OCI-LY7 (cell line): ENCODE data around the gene LRCOL1. TPM values are rescaled to one million over a fixed set of nuclear protein-coding genes. Genes with fewer than 3 reads are reported as not detected.

Experiments
- Bru-seq: library from RNA; stranded (reverse); fragments of 400-500 nt; gene quantifications from one replicate; lab custom pipeline; 2021; lab: Mats Ljungman, UMichigan
- BruChase-seq, 2 experiments: library from RNA; stranded (reverse); fragments of 400-500 nt; gene quantifications; one replicate each; lab custom pipeline; 2021; lab: Mats Ljungman, UMichigan
- BruUV-seq: library from RNA; stranded (reverse); fragments of 400-500 nt; replicated peaks from 2 replicates; lab custom pipeline; 2021; lab: Mats Ljungman, UMichigan
- CTCF ChIA-PET: fragments of 300-600 bp; sonication (Branson Sonifier 250); formaldehyde crosslinking; loops from one replicate; lab custom pipeline; 2022; ENCODE audit warnings: antibody characterized with exemption; ENCODE audit not compliant: unreplicated experiment; lab: Charles Lee
- POLR2A ChIA-PET: fragments of 300-600 bp; sonication (Branson Sonifier 250); formaldehyde crosslinking; loops from one replicate; lab custom pipeline; 2022; ENCODE audit warnings: antibody characterized with exemption; lab: Charles Lee
- DNase-seq: peaks from one replicate; pipeline ENCODE4 v3.0.0-alpha.2; 2015; ENCODE audit warnings: low spot score
- H2AFZ ChIP-seq: fragments of 200-600 bp; sonication (generic), shearing (Covaris generic); 2 replicates; pipeline ENCODE4 v1.6.1; 2014; ENCODE audit warnings: mild to moderate bottlenecking, antibody characterized with exemption, low read length, moderate library complexity
- H3K27ac ChIP-seq: fragments of 200-600 bp; sonication (generic); 2 replicates; pipeline ENCODE4 v1.5.1; 2014; ENCODE audit warnings: mixed run types, low read depth, mild to moderate bottlenecking, moderate library complexity, low read length, inconsistent platforms; ENCODE audit not compliant: poor library complexity, severe bottlenecking
- H3K36me3 ChIP-seq: fragments of 200-600 bp; sonication (generic); 2 replicates; pipeline ENCODE4 v1.6.1; 2014; ENCODE audit warnings: mild to moderate bottlenecking, antibody characterized with exemption, low read length, moderate library complexity, mixed read lengths; ENCODE audit not compliant: insufficient read depth
- H3K4me1 ChIP-seq: fragments of 200-600 bp; sonication (generic); 2 replicates; pipeline ENCODE4 v1.5.1; 2014; ENCODE audit warnings: mild to moderate bottlenecking, low read length; ENCODE audit not compliant: insufficient read depth, poor library complexity, severe bottlenecking
- H3K4me2 ChIP-seq: fragments of 200-600 bp; sonication (generic); 2 replicates; pipeline ENCODE4 v1.6.1; 2014; ENCODE audit warnings: mild to moderate bottlenecking, low read length
- H3K4me3 ChIP-seq: fragments of 200-600 bp; sonication (generic); 2 replicates; pipeline ENCODE4 v1.5.1; 2014; ENCODE audit warnings: mild to moderate bottlenecking, low read depth, low read length; ENCODE audit not compliant: poor library complexity, severe bottlenecking
- H3K79me2 ChIP-seq: fragments of 200-600 bp; sonication (generic); 2 replicates; pipeline ENCODE4 v1.6.1; 2016; ENCODE audit warnings: low read depth, mild to moderate bottlenecking, low read length, moderate library complexity, mixed read lengths; ENCODE audit not compliant: insufficient read depth
- H3K9me2 ChIP-seq: fragments of 200-600 bp; sonication (generic); 2 replicates; pipeline ENCODE4 v1.6.1; 2016; ENCODE audit warnings: mild to moderate bottlenecking, low read length, mixed read lengths; ENCODE audit not compliant: insufficient read depth
- H3K9me3 ChIP-seq: fragments of 200-600 bp; sonication (generic); 2 replicates; pipeline ENCODE4 v1.6.1; 2014; ENCODE audit warnings: mild to moderate bottlenecking, mixed run types, low read length, mixed read lengths
- H4K20me1 ChIP-seq: fragments of 200-600 bp; sonication (generic); 2 replicates; pipeline ENCODE4 v1.6.1; 2014; ENCODE audit warnings: mild to moderate bottlenecking, antibody characterized with exemption, low read length, moderate library complexity, mixed read lengths; ENCODE audit not compliant: insufficient read depth
- EZH2phosphoT487 ChIP-seq: fragments of 200-600 bp; sonication (generic); IDR thresholded peaks from 2 replicates; pipeline ENCODE4 v1.6.1; 2018; ENCODE audit warnings: low read depth, borderline replicate concordance, mild to moderate bottlenecking, mixed run types, antibody characterized with exemption, low read length, moderate library complexity, mixed read lengths
- intact Hi-C: fragments of 100-400 bp; cut with micrococcal nuclease; formaldehyde crosslinking; loops from one replicate; pipeline ENCODE4 v1.10.0; 2022; ENCODE audit not compliant: unreplicated experiment
- long read RNA-seq: library from polyadenylated mRNA; stranded (forward); transcript quantifications from one replicate; pipeline ENCODE4 v2.0.0, GENCODE V29; 2022
- total RNA-seq, 2 experiments: library from RNA; depleted of rRNA in 1 of 2; stranded (reverse); fragments of >200 nt in 1 of 2; shearing (Covaris generic) in 1 of 2; gene quantifications; 2 replicates each; pipeline ENCODE4 v1.2.3, GENCODE V29; 2014 to 2022
- TF ChIP-seq, protein P1 (sequence below): fragments of 200-600 bp; sonication (generic); conservative IDR thresholded peaks from 2 replicates; pipeline ENCODE4 v1.5.1; 2014; ENCODE audit warnings: mild to moderate bottlenecking, antibody characterized with exemption, low read length, moderate library complexity, mixed read lengths

LRCOL1 gene
- total RNA-seq (2014; rRNA removed; shearing (Covaris generic)) (not detected in 2 replicates), total RNA-seq (2022) (not detected in 2 replicates), Bru-seq, nascent RNA (percentile 15 among the genes with signal in this experiment), BruChase-seq, experiment 1, labeled RNA remaining after a 6-hour chase (percentile 21 among the genes with signal in this experiment), BruChase-seq, experiment 2, labeled RNA remaining after a 2-hour chase (percentile 23 among the genes with signal in this experiment)
- long read RNA-seq = 0 reads

DNA sequence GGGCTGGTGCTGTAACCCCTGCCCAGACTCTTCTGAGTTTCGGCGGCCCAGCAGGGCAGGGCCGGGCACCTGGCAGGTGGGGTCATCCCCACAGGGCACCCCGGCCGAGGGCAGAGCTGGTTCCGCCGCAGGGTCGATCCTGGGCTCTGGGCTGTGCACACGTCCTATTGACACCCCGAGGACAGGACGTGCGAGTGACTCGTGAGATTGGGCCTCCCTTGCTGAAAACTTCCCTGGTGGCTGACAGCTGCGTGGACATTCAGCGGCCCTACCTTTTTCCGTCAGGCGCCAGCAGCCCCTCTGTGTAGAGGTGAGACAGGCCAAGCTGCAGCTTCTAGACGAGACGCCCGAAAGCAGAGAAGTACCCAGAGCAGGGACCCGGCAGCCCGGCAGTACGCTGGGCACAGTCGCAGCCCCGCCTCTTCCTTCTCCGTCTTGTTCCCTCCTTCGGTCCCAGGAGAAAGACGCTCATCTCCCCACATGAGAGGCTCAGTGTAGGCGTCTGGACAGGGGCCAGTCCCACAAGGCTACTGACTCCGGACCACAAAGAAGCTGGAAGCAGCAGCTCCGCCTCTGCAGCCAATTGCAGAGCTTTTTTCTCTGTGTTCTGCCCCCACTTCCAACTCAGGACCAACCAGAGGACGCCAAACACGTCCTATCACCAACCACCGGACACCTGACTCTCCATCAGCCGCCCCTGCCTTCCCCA lies at the start of gene LRCOL1:
Gene LRCOL1, minus strand, starts transcription at position 532 of the 709 bp plus-strand sequence. CDS start 4,331 bp downstream, outside the sequence.
- no peaks in the 10 kb centered on the region for H3K9me2 ChIP-seq
- no peak for TF ChIP-seq EZH2phosphoT487
- TF ChIP-seq, protein P1, sequence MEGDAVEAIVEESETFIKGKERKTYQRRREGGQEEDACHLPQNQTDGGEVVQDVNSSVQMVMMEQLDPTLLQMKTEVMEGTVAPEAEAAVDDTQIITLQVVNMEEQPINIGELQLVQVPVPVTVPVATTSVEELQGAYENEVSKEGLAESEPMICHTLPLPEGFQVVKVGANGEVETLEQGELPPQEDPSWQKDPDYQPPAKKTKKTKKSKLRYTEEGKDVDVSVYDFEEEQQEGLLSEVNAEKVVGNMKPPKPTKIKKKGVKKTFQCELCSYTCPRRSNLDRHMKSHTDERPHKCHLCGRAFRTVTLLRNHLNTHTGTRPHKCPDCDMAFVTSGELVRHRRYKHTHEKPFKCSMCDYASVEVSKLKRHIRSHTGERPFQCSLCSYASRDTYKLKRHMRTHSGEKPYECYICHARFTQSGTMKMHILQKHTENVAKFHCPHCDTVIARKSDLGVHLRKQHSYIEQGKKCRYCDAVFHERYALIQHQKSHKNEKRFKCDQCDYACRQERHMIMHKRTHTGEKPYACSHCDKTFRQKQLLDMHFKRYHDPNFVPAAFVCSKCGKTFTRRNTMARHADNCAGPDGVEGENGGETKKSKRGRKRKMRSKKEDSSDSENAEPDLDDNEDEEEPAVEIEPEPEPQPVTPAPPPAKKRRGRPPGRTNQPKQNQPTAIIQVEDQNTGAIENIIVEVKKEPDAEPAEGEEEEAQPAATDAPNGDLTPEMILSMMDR = no peak
- no peaks in the 10 kb centered on the region for H4K20me1 ChIP-seq
- H3K27ac ChIP-seq = no peak within 1 kb of the TSS
- no peaks in the 10 kb centered on the region for H3K9me3 ChIP-seq
- BruUV-seq = no TSS peak
- DNase-seq = no peak
- POLR2A ChIA-PET = no interaction called here
- H3K36me3 ChIP-seq = no peaks in the 10 kb centered on the region
- intact Hi-C loops = no loop called here
- CTCF ChIA-PET = no interaction called here
- H3K4me2 ChIP-seq = no peak within 1 kb of the TSS
- H3K4me3 ChIP-seq = no peak within 1 kb of the TSS
- H3K4me1 ChIP-seq = peaks cover 9% of the 10 kb centered on the region
- no peaks in the 10 kb centered on the region for H3K79me2 ChIP-seq
- no peak within 1 kb of the TSS for H2AFZ ChIP-seq

DNA sequence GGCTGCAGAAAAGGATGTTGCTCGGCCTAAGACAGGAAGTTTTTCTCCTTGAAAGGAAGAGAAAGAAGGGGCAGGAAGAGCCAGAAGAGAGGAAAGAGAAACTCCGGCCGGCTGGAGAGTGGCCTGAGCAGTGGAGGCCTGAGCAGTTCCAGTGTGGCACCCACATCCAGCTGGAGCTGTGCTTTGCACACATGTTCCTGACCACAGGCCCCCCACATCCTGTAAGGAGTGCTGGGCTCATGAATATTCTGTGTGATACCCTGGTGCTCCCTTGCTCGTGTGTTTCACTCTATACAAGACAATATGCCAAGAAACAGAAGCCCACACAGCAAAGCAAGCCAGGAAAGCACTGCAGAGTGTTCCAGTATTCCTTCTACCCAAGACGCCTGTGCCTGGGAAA lies 49.7 kb upstream of the LRCOL1 start:
- no peaks in the 10 kb centered on the region for H3K9me2 ChIP-seq
- no peaks in the 10 kb centered on the region for H3K9me3 ChIP-seq
- TF ChIP-seq, protein P1 = no peak
- no peak for TF ChIP-seq EZH2phosphoT487
- intact Hi-C loops = no loop called here
- no peak overlapping the region for H3K4me2 ChIP-seq
- no peak overlapping the region for H3K4me3 ChIP-seq
- no TSS peak for BruUV-seq
- no peaks in the 10 kb centered on the region for H3K79me2 ChIP-seq
- no peak for DNase-seq
- ChIA-PET CTCF (no interaction called here), POLR2A (interaction anchor here (1.2 kb wide), 1 partner anchor 27 kb away, joined by 5 read pairs; no protein-coding TSS in a partner anchor)
- no peak overlapping the region for H3K27ac ChIP-seq
- no peaks in the 10 kb centered on the region; the same call in 1 of the 2 replicates for H4K20me1 ChIP-seq
- no peak overlapping the region for H2AFZ ChIP-seq
- H3K36me3 ChIP-seq = peaks cover 99% of the 10 kb centered on the region
- no peaks in the 10 kb centered on the region for H3K4me1 ChIP-seq

DNA sequence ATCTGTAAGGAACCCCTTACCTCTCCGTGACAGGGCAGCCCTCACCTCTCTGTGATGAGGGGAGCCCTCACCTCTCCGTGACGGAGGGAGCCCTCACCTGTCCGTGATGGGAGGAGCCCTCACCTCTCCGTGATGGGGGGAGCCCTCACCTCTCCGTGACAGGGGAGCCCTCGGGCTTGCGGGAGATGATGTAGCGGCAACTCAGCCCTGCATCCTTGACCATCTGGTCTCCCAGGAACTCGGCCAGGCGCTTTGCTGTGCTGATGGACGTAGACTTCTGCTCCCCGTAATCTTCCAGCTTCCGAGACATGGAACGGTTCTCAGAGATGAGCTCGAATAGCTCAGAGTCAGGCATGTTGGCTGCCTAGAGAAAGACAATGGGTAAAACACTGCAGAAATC lies 48.8 kb upstream of the LRCOL1 start:
- no peaks in the 10 kb centered on the region for H3K79me2 ChIP-seq
- no peak overlapping the region for H3K4me2 ChIP-seq
- no peaks in the 10 kb centered on the region; the same call in 1 of the 2 replicates for H4K20me1 ChIP-seq
- H3K36me3 ChIP-seq = peaks cover 99% of the 10 kb centered on the region
- H3K9me3 ChIP-seq = no peaks in the 10 kb centered on the region
- no peak for DNase-seq
- H3K27ac ChIP-seq = no peak overlapping the region
- H2AFZ ChIP-seq = no peak overlapping the region
- ChIA-PET CTCF (no interaction called here), POLR2A (interaction anchor here (1.2 kb wide), 1 partner anchor 26 kb away, joined by 5 read pairs; no protein-coding TSS in a partner anchor)
- BruUV-seq = no TSS peak
- H3K9me2 ChIP-seq = no peaks in the 10 kb centered on the region
- H3K4me1 ChIP-seq = no peaks in the 10 kb centered on the region
- TF ChIP-seq, protein P1 = no peak
- no peak for TF ChIP-seq EZH2phosphoT487
- intact Hi-C loops = no loop called here
- no peak overlapping the region for H3K4me3 ChIP-seq
